CD4-positive, alpha-beta T cell (primary cell): Measurements from ENCODE around the gene DPM2. TPM values are rescaled to one million over a fixed set of nuclear protein-coding genes. Genes with fewer than 3 reads are reported as not detected.

Experiments
- ATAC-seq: fragments of 200-7000 bp; cut with Tn5 transposase; one replicate; pipeline ENCODE4 v1.10.0; 2022; ENCODE audit warnings: mild to moderate bottlenecking; ENCODE audit not compliant: poor library complexity
- CTCF ChIA-PET: fragments of 350-600 bp; sonication (Branson Sonifier 250); formaldehyde crosslinking; loops from one replicate; lab custom pipeline; 2021; ENCODE audit warnings: antibody characterized with exemption, inconsistent platforms; lab: Charles Lee
- POLR2A ChIA-PET: fragments of 350-600 bp; sonication (Branson Sonifier 250); formaldehyde crosslinking; loops from one replicate; lab custom pipeline; 2021; ENCODE audit warnings: antibody characterized with exemption, inconsistent platforms; lab: Charles Lee
- DNase-seq, 14 experiments: peaks; one replicate each; pipeline ENCODE4 v3.0.0-alpha.2; 2013 to 2020; ENCODE audit warnings: mixed read lengths in 2 of 14
- H3K27ac ChIP-seq, 2 donors: one replicate each; pipeline versions ENCODE4 v1.5.1 to v1.7.0; 2013; ENCODE audit warnings: low read length in 2 of 2, low read depth in 1 of 2, mild to moderate bottlenecking in 1 of 2
- H3K27me3 ChIP-seq, 2 experiments: 1 replicate in 1 of 2; 2 replicates in 1 of 2; pipeline versions ENCODE4 v1.6.1 to v1.7.0; 2013; ENCODE audit warnings: low read length in 2 of 2, control low read depth in 1 of 2, mild to moderate bottlenecking in 1 of 2, moderate library complexity in 1 of 2; ENCODE audit not compliant: insufficient read depth in 2 of 2, control insufficient read depth in 1 of 2
- H3K36me3 ChIP-seq: one replicate; pipeline ENCODE4 v1.6.1; 2013; ENCODE audit warnings: low read length, control low read depth; ENCODE audit not compliant: insufficient read depth
- H3K4me1 ChIP-seq: one replicate; pipeline ENCODE4 v1.6.1; 2013; ENCODE audit warnings: low read length, control low read depth; ENCODE audit not compliant: insufficient read depth
- H3K4me3 ChIP-seq: one replicate; pipeline ENCODE4 v1.5.1; 2013; ENCODE audit warnings: mild to moderate bottlenecking, low read length, moderate library complexity
- H3K9me3 ChIP-seq, 2 experiments: 1 replicate in 1 of 2; 2 replicates in 1 of 2; pipeline versions ENCODE4 v1.6.1 to v1.7.0; 2013; ENCODE audit warnings: low read length in 2 of 2, mild to moderate bottlenecking in 2 of 2, control low read depth in 1 of 2, moderate library complexity in 1 of 2; ENCODE audit not compliant: control insufficient read depth in 1 of 2, insufficient read depth in 1 of 2
- H3K27ac Mint-ChIP-seq: one replicate; pipeline ENCODE4 v1.8.0; 2020; ENCODE audit warnings: mixed read lengths
- H3K27me3 Mint-ChIP-seq: one replicate; pipeline ENCODE4 v1.8.0; 2021; ENCODE audit warnings: mixed read lengths
- H3K36me3 Mint-ChIP-seq: one replicate; pipeline ENCODE4 v1.8.0; 2021; ENCODE audit warnings: low read depth, mixed read lengths
- H3K4me1 Mint-ChIP-seq: one replicate; pipeline ENCODE4 v1.8.0; 2021; ENCODE audit warnings: low read depth, mixed read lengths
- H3K4me3 Mint-ChIP-seq: one replicate; pipeline ENCODE4 v1.8.0; 2020; ENCODE audit warnings: mild to moderate bottlenecking, mixed read lengths
- H3K9me3 Mint-ChIP-seq: one replicate; pipeline ENCODE4 v1.8.0; 2020; ENCODE audit warnings: mixed read lengths
- intact Hi-C, 2 experiments: fragments of 100-400 bp; cut with DNase I in 1 of 2; cut with micrococcal nuclease in 1 of 2; formaldehyde crosslinking; loops; one replicate each; pipeline versions ENCODE4 v1.15.1 to v1.9.0; 2023 to 2025; cut with DNase I, micrococcal nuclease
- total RNA-seq, 174 experiments: library from RNA in 2 of 174; stranded (reverse) in 2 of 174; gene quantifications; one replicate each; pipeline ENCODE4 v1.2.3 and lab custom pipeline; 2021 to 2026
- TF ChIP-seq, protein P1 (sequence below): fragments of 200-600 bp; IDR thresholded peaks from one replicate; pipeline ENCODE4 v1.8.0; 2022; ENCODE audit warnings: antibody characterized with exemption, mild to moderate bottlenecking

The DPM2 gene
- total RNA-seq, 2 experiments from 2014 or later = 41.7 to 47.6 TPM

- POLR2A ChIA-PET = interaction anchor here (0.9 to 34.9 kb wide), 4 partner anchors 15 to 43 kb away, joined by 3 to 1020 read pairs (median 139); no protein-coding TSS in a partner anchor
- CTCF ChIA-PET = interaction anchor here (0.7 to 2.9 kb wide), 3 partner anchors 28 to 134 kb away, joined by 3 to 7 read pairs (median 4); no protein-coding TSS in a partner anchor
- Mint-ChIP-seq H3K4me1 (peaks cover 49% of the 10 kb centered on the region), H3K27ac (peak overlapping the region; percentile 99), H3K27me3 (no peaks in the 10 kb centered on the region), H3K9me3 (no peaks in the 10 kb centered on the region), H3K4me3 (peak overlapping the region; percentile 74), H3K36me3 (peaks cover 21% of the 10 kb centered on the region)
- Histone ChIP-seq H3K27ac (peak overlapping the region in 1 of 2 donors; percentile 57), H3K9me3 (no peaks in the 10 kb centered on the region), H3K4me1 (peaks cover 35% of the 10 kb centered on the region), H3K27me3 (no peaks in the 10 kb centered on the region), H3K36me3 (no peaks in the 10 kb centered on the region), H3K4me3 (no peak overlapping the region)
- TF ChIP-seq, protein P1, sequence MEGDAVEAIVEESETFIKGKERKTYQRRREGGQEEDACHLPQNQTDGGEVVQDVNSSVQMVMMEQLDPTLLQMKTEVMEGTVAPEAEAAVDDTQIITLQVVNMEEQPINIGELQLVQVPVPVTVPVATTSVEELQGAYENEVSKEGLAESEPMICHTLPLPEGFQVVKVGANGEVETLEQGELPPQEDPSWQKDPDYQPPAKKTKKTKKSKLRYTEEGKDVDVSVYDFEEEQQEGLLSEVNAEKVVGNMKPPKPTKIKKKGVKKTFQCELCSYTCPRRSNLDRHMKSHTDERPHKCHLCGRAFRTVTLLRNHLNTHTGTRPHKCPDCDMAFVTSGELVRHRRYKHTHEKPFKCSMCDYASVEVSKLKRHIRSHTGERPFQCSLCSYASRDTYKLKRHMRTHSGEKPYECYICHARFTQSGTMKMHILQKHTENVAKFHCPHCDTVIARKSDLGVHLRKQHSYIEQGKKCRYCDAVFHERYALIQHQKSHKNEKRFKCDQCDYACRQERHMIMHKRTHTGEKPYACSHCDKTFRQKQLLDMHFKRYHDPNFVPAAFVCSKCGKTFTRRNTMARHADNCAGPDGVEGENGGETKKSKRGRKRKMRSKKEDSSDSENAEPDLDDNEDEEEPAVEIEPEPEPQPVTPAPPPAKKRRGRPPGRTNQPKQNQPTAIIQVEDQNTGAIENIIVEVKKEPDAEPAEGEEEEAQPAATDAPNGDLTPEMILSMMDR = no peak
- intact Hi-C loops = loop anchor here in 1 of 2 experiments (2.0 kb wide), 1 partner anchor 23 kb away; no protein-coding TSS in a partner anchor
- ATAC-seq (no peak), DNase-seq (peak in 3 of 14 experiments; percentile 33 to 44 (median 43))
Observed at GRCh38 chr9:127983847-127984289, 46.2 kb upstream of the DPM2 start.

- Mint-ChIP-seq H3K4me1 (peaks cover 48% of the 10 kb centered on the region), H3K4me3 (peak overlapping the region; percentile 78), H3K36me3 (peaks cover 31% of the 10 kb centered on the region), H3K27ac (peak overlapping the region; percentile 99), H3K27me3 (no peaks in the 10 kb centered on the region), H3K9me3 (no peaks in the 10 kb centered on the region)
- Histone ChIP-seq H3K27ac (peak overlapping the region in 1 of 2 donors; percentile 57), H3K4me1 (peaks cover 42% of the 10 kb centered on the region), H3K4me3 (no peak overlapping the region), H3K36me3 (peaks cover 5% of the 10 kb centered on the region), H3K27me3 (no peaks in the 10 kb centered on the region), H3K9me3 (no peaks in the 10 kb centered on the region)
- POLR2A ChIA-PET = interaction anchor here (0.7 to 34.9 kb wide), 5 partner anchors 8 to 44 kb away, joined by 3 to 1020 read pairs (median 168); no protein-coding TSS in a partner anchor
- intact Hi-C loops = loop anchor here in 1 of 2 experiments (2.0 kb wide), 1 partner anchor 24 kb away; no protein-coding TSS in a partner anchor
- TF ChIP-seq, protein P1 = no peak
- DNase-seq (peak in 2 of 14 experiments; percentile 20 to 27), ATAC-seq (no peak)
- CTCF ChIA-PET = interaction anchor here (1.4 to 1.7 kb wide), 2 partner anchors 8 to 39 kb away, joined by 4 read pairs; no protein-coding TSS in a partner anchor
Observed at GRCh38 chr9:127982912-127983311, 45.3 kb upstream of the DPM2 start.

DNA sequence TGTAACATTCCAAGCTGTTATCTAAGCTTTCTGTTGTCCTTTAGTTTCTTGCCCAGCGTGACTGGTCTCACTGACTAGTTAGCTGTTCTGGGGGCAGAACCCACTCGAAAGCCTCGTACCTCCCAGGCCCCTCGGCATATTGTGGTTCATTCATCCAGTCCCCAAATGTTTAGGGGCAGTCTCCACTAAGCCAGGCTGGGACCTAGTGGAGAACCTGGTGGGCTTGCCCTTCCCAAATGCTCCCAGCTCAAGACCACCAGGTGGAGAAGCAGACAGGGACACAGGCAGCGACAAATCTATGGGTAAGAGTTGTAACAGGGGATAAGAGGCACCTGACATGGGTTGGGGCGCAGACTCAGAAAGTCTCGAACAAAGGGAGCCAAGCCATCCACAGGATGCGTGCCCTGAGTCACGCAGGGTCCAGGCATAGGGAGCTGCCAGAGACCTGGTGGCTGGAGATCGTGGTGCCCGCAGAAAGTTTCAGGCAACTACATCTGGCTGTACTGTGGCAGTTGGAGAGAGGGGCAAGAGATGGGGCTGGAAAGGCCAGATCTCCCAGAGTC lies 44.0 kb upstream of the DPM2 start:
- Histone ChIP-seq H3K27ac (peak overlapping the region; percentile 53 to 57), H3K4me1 (peaks cover 51% of the 10 kb centered on the region), H3K27me3 (no peaks in the 10 kb centered on the region), H3K4me3 (peak overlapping the region; percentile 65), H3K36me3 (peaks cover 17% of the 10 kb centered on the region), H3K9me3 (no peaks in the 10 kb centered on the region)
- POLR2A ChIA-PET = interaction anchor here (1.0 to 34.9 kb wide), 12 partner anchors 9 to 90 kb away, joined by 4 to 1020 read pairs (median 8); partner anchors contain the start of gene NAIF1
- Mint-ChIP-seq H3K9me3 (no peaks in the 10 kb centered on the region), H3K36me3 (peaks cover 44% of the 10 kb centered on the region), H3K4me1 (peaks cover 42% of the 10 kb centered on the region), H3K27me3 (no peaks in the 10 kb centered on the region), H3K27ac (peak overlapping the region; percentile 99), H3K4me3 (peak overlapping the region; percentile 96)
- CTCF ChIA-PET = interaction anchor here (0.8 to 4.0 kb wide), 6 partner anchors 10 to 53 kb away, joined by 3 to 24 read pairs (median 6); no protein-coding TSS in a partner anchor
- intact Hi-C loops = loop anchor here (1.0 to 2.0 kb wide), 7 partner anchors 11 to 54 kb away; no protein-coding TSS in a partner anchor
- TF ChIP-seq, protein P1 = no peak
- DNase-seq (peak in 5 of 14 experiments; percentile 43 to 67 (median 47)), ATAC-seq (no peak)
